HG03565 (cell line): ENCODE results near the gene PCLO.
"Not testable (repeated sequence)": the region's sequence is repeated elsewhere in the genome, so short reads cannot be mapped to it uniquely, and the experiment has no call there.

ENCODE experiments used
- ATAC-seq: cut with Tn5 transposase; IDR thresholded peaks from one replicate; pipeline ENCODE4 v1.9.1; 2021; ENCODE audit warnings: mild to moderate bottlenecking, moderate library complexity; ENCODE audit not compliant: unreplicated experiment

PCLO gene

DNA sequence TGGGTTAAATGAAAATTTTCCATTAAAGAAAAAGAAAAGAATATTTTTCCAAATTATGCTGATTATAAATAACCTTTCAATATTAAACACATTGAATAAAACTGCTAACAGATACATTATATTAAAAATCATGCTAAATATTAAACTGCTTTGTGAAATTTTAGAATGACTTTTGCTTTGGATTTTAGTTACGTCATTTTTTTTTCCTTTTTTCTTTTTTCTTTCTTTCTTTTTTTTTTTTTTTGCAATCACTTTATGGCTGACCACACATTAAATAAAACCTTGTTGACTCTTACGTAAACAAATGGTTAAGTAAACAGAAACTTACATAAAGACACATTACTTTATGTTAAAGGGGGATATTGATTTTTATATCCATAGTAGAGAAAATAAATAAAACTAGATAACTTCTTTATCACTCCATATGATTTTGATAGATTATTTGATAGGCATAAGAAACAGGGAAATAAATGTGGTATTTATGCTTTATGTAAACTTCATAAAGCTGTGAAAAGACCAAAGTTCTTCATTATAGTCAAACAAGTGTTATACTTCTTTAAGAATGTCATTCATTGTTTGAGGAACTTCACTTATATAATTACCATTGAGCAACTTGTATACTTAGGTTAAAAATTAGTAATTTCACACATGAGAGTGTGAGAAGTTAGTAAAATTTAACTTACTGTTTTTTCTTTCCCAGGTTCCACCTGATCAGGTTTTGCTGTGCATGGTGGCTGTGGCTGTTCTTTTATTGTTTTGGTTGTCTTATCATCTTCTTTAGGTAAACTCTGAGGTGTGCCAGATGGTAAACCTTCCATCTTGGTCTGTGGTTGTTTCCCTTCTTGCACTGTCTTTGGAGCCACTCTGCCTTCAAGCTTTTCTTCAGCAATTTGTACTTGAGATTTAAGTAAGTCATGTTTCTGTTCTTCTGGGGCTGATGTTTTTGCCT is 197.3 kb downstream of the PCLO start:
- ATAC-seq: no peak

GRCh38 chr7:82964150-82964882 is 198.4 kb downstream of the PCLO start:
- peak; percentile 70 for ATAC-seq

DNA sequence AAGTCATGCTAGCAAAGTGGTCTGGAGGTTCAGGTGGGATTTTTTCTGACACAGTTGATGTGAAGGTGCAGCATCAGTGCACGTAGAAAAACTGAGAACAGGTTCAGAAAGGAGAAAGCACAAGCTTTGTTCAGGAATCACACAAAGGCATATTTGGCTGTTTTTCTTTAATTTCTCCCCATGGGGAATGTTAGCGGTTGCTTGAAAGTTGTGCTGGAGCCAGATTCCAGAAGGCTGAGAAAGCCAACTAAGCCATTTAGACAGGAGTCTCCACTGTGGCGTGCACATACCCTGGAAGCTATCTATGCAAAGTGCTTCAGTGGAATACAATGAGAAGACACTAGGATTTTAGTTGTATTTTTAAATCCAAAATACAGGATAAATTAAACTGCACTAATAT is 201.4 kb downstream of the PCLO start:
- ATAC-seq: no peak

DNA sequence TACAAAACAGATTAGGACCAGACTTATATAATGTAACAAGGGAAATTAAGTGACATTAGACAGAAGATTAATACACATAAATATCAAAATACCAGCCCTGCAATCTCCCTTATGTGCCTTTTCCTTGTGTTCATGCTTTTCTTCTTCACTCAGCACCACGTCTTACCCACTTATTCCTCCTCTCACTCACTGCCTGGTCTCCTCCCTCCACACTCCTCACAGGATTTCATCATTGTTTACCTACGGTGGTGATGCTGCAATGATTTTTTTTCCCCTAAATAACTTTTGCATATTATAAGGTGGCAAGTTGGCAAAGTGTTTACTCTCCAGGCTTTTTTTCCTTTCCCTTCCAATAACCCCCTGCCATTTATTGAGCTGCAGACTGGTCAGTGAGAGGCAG is 203.2 kb downstream of the PCLO start:
- no peak for ATAC-seq

DNA sequence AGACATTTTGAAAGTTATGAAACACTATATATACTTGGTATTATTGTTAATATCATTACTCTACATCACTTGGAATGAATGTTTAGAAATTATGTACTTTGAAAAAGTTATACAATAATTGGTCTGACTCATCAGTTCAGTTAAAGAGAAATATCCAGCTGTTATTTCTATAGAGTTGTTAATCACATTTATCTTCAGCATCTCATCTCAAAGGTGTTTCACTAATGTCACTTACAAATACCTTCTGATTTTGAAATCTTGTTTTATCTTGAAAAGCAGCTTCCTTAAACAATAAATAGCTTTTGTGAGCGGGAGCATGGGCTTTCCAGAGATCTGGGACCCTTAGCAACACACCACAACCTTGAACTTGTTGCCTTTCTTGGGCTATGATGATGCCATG is 205.2 kb downstream of the PCLO start:
- ATAC-seq: no peak

- no peak for ATAC-seq
Measured at GRCh38 chr7:82953324-82954027, 209.2 kb downstream of the PCLO start.

- ATAC-seq: no peak
Measured at GRCh38 chr7:82950436-82950835, 212.2 kb downstream of the PCLO start.

GRCh38 chr7:82945480-82945879 is 217.2 kb downstream of the PCLO start:
- no peak for ATAC-seq

DNA sequence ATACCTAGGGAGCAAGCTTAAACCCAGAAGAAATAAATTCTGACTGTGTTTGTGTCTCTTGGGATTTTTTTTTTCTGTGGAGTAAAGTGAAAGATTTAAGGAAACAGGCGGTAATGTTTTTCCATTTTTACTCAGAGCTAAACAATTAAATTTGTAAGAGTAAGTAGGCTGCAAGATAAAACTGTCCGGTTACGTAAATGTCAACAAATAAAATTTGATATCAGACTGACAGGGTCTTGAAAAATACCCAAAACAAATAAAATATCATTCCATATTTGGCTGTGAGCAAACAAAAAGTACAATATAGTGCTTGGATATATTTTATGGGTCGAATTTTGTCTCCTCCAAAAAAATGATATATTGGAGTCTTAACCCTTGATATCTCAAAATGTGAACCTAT is 217.6 kb downstream of the PCLO start:
- no peak for ATAC-seq

- no peak for ATAC-seq
Measured at GRCh38 chr7:82932516-82932915, 230.2 kb downstream of the PCLO start.

- no peak for ATAC-seq
Measured at GRCh38 chr7:82926477-82926876, 236.2 kb downstream of the PCLO start.

DNA sequence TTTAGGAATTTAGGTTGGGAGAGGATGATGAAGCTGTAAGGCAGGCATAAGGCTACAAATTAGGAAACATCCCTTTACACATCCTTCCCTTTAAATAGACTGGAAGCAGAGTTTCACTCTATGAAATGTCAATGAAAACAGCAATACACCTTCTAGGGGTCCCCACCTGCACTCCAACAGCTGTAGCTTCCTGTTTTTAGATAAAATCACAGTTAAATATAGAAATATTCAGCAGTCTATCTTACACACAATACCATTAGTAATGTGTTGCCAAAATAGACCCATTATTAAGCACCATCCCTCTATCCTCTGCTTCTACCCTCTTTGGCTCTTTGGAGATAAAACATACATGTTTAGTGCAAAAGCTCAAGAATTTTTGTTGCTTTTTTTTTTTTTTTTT is 237.4 kb downstream of the PCLO start:
- ATAC-seq: no peak

GRCh38 chr7:82906502-82906901 is 256.2 kb downstream of the PCLO start:
- no peak for ATAC-seq

GRCh38 chr7:82904871-82905270 is 257.8 kb downstream of the PCLO start:
- no peak for ATAC-seq

GRCh38 chr7:82901098-82901497 is 261.6 kb downstream of the PCLO start:
- ATAC-seq: not testable (repeated sequence)

DNA sequence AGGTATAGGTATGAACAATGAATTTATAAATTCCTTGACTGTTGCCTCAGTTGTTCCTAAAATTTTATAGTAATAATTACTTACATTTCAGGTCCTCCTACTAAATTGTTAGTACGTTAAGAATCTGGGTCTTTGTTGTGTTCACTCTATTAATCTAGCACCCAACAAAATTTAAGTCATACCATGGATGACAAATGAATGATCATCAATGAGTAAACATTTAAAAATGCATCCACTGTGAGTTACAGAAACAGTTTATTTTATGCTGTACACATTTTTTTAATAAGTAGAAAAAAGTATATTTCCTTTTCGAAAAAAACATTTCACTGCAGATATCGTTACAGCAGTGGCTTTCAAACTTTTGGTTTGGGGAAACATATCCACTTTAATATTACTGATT is 265.2 kb downstream of the PCLO start:
- ATAC-seq: no peak

DNA sequence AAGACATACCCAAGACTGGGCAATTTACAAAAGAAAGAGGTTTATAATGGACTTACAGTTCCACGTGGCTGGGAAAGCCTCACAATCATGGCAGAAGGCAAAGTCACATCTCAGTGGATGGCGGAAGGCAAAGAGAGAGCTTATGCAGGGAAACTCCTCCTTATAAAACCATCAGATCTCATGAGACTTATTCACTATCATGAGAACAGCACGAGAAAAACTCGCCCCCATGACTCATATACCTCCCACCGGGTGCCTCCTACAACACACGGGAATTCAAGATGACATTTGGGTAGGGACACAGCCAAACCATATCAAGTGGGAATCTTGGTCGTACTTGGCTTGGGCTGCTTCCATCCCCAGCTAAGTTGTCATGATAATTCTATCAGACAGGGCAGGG is 268.3 kb downstream of the PCLO start:
- not testable (repeated sequence) for ATAC-seq

- no peak for ATAC-seq
Measured at GRCh38 chr7:82886324-82886723, 276.4 kb downstream of the PCLO start.

DNA sequence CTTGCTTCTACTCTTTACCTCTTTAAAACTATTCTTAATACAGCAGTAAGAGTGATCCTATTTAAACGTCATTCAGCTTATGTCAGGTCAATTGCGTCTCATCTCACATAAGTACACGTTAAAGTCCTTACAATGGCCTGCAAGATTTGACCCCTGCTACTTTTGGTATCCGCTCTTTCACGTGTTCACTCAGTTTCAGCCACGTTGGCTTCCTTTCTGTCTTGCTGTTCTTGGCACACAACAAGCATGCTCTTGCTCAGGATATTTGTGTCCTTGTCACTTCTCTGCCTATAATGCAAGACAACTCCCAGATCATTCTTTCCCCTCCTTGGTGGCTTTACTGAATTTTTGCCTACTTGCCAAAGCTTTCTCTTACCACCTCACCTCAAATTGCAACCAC is 296.8 kb downstream of the PCLO start:
- ATAC-seq: no peak

DNA sequence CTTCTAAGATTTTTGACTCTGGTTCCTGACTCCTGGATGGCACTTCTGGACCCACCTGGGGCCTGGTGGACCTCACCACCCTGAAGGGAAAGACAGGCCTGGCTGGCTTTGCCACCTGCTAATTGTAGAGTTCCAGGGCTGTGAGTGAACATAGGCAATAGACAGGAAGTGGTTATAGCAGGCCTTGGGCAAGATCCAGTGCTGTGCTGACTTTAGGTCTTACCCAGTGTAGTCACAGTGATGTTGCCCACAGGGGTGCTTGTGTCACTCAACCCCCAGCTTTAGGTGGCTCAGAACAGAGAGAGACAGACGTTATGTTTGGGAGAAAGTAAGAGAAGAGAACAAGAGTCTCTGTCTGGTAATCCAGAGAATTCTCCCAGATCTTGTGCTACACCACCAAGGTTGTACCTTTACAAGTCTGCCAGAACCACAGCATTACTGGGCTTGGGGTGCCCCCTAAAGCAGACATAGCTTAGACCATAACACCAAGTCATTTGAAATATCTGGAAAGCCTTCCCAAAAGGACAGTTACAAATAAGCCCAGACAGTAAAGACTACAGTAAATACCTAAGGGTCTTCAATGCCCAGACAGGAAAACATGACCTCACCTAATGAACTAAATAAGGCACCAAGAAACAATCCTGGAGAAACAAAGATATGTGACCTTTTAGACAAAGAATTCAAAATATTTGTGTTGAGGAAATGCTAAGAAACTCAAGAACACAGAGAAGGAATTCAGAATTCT is 303.4 kb downstream of the PCLO start:
- ATAC-seq: no peak

DNA sequence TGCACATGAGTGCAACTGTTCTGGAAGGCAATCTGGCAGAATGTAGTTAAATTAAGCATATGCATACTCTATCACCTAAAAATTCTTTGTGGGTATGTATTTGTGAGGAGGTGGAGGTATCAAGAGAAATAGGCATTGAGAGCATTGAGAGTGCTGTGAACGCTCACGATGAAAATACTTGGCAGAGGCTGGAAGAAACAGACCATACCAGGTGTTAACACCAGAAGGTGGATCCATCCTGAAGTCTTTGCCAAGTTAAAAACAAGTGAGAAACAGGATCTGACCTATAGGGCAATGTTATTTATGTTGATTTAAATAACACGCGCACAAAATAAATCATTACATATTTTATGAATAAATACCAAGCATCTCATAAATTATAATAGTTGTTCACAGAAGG is 311.6 kb downstream of the PCLO start:
- ATAC-seq: no peak
